Measurements from ENCODE around the gene GNAQ. TPM values are rescaled to one million over a fixed set of nuclear protein-coding genes. Genes with fewer than 3 reads are reported as not detected.

The GNAQ gene
- polyA plus RNA-seq, 1 experiment: 71.4 TPM

- no peaks in the 10 kb centered on the region for H3K9me3 ChIP-seq (ENCODE audit: control insufficient read depth, insufficient read depth, low read length)
- H3K27ac ChIP-seq (ENCODE audit: low read depth, low read length): no peak overlapping the region
- TF ChIP-seq CTCF (IDR thresholded peaks at IDR 0.05; ENCODE audit: low read depth, low read length): no peak
- no peak for DNase-seq (ENCODE audit: low read depth, low spot score)
- no peaks in the 10 kb centered on the region for H3K27me3 ChIP-seq (ENCODE audit: control insufficient read depth, insufficient read depth, low read length)
- POLR2A ChIA-PET: no interaction called here
- no peak overlapping the region for H3K4me3 ChIP-seq (ENCODE audit: low read depth, low read length)
- CTCF ChIA-PET: no interaction called here
Observed at GRCh38 chr9:77935974-77936373, 95.6 kb downstream of the GNAQ start.

DNA sequence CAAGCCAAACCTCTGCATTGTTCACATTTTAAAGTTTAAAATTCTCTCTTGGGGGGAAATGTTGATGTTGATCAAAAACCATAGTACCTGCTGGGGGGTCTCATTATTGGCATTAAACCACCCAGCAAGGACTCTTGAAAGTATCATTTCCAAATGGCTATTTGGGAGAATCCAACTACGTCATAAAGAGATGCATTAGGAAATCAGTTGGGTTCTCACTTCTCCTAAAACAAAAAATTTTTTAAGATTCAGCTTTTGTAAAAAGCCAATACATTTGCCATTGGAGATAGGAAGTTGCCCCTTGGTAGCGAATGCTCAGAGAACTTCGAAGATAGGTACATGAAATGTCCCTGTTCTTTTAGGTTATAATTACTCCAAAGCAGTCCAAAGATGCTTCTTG lies 96.4 kb downstream of the GNAQ start:
- no peaks in the 10 kb centered on the region for H3K27me3 ChIP-seq (ENCODE audit: control insufficient read depth, insufficient read depth, low read length)
- no peak overlapping the region for H3K4me3 ChIP-seq (ENCODE audit: low read depth, low read length)
- DNase-seq (ENCODE audit: low read depth, low spot score): no peak
- TF ChIP-seq CTCF (IDR thresholded peaks at IDR 0.05; ENCODE audit: low read depth, low read length): no peak
- CTCF ChIA-PET: no interaction called here
- no peak overlapping the region for H3K27ac ChIP-seq (ENCODE audit: low read depth, low read length)
- H3K9me3 ChIP-seq (ENCODE audit: control insufficient read depth, insufficient read depth, low read length): no peaks in the 10 kb centered on the region
- POLR2A ChIA-PET: no interaction called here

DNA sequence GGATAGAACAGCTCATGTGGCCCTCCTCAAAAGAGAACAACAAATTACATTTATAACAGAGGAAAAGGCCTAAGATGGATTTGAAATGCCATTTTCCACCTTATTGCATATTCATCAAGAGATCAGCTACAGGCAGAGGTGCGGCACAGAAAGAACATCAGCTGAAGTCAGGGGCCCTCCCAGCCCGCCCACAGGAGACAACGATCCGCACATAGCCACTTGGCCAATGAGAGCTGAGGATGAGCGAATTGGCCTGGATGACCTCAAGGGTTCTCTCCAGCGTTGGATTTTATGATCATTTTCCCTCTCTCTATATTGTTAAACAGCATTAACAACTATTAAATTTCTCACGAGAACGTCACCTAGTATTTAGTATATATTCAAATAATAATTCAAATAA lies 97.6 kb downstream of the GNAQ start:
- CTCF ChIA-PET: interaction anchor here (0.6 kb wide), 1 partner anchor 180 kb away, joined by 5 read pairs; no protein-coding TSS in a partner anchor
- no peak for TF ChIP-seq CTCF (IDR thresholded peaks at IDR 0.05; ENCODE audit: low read depth, low read length)
- H3K9me3 ChIP-seq (ENCODE audit: control insufficient read depth, insufficient read depth, low read length): no peaks in the 10 kb centered on the region
- no peak for DNase-seq (ENCODE audit: low read depth, low spot score)
- no peaks in the 10 kb centered on the region for H3K27me3 ChIP-seq (ENCODE audit: control insufficient read depth, insufficient read depth, low read length)
- POLR2A ChIA-PET: no interaction called here
- no peak overlapping the region for H3K27ac ChIP-seq (ENCODE audit: low read depth, low read length)
- no peak overlapping the region for H3K4me3 ChIP-seq (ENCODE audit: low read depth, low read length)

- ChIA-PET CTCF (no interaction called here), POLR2A (no interaction called here)
- Histone ChIP-seq H3K4me3 (ENCODE audit: low read depth, low read length) (no peak overlapping the region), H3K27me3 (ENCODE audit: control insufficient read depth, insufficient read depth, low read length) (no peaks in the 10 kb centered on the region), H3K9me3 (ENCODE audit: control insufficient read depth, insufficient read depth, low read length) (no peaks in the 10 kb centered on the region), H3K27ac (ENCODE audit: low read depth, low read length) (no peak overlapping the region)
- DNase-seq (ENCODE audit: low read depth, low spot score): no peak
- TF ChIP-seq CTCF (IDR thresholded peaks at IDR 0.05; ENCODE audit: low read depth, low read length): no peak
Observed at GRCh38 chr9:77933019-77933418, 98.6 kb downstream of the GNAQ start.

DNA sequence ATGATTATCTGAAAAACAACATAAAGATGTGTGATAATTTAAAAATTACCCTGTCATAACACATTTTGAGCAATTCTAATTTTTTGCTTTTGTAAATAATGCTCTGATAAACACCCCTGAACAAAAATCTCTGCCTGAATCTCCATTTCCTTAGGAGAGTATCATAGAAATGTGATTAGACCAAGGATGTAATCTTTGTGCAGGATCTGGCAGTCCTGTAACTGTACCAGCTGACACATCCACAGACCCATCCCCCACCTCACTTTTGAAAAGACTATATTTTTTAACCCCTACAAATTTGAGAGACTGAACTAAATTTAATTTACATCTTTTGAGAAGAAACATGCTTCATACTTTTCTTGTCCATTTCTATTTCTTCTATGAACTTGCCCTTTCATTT lies 101.7 kb downstream of the GNAQ start:
- Histone ChIP-seq H3K27me3 (ENCODE audit: control insufficient read depth, insufficient read depth, low read length) (no peaks in the 10 kb centered on the region), H3K9me3 (ENCODE audit: control insufficient read depth, insufficient read depth, low read length) (no peaks in the 10 kb centered on the region), H3K27ac (ENCODE audit: low read depth, low read length) (no peak overlapping the region), H3K4me3 (ENCODE audit: low read depth, low read length) (no peak overlapping the region)
- DNase-seq (ENCODE audit: low read depth, low spot score): no peak
- ChIA-PET POLR2A (no interaction called here), CTCF (no interaction called here)
- no peak for TF ChIP-seq CTCF (IDR thresholded peaks at IDR 0.05; ENCODE audit: low read depth, low read length)
